ENCODE results near the gene SNRPB2.

The SNRPB2 gene

GRCh38 chr20:16708602-16709001 lies 21.2 kb upstream of the SNRPB2 start:
- no peak overlapping the region for H3K4me3 ChIP-seq (ENCODE audit: low read depth, low read length)
- DNase-seq (ENCODE audit: low read depth), result no peak
- TF ChIP-seq CTCF (IDR thresholded peaks at IDR 0.05; ENCODE audit: insufficient read depth, low read depth, low read length, missing control alignments), result no peak

GRCh38 chr20:16709017-16709416 lies 20.8 kb upstream of the SNRPB2 start:
- TF ChIP-seq CTCF (IDR thresholded peaks at IDR 0.05; ENCODE audit: insufficient read depth, low read depth, low read length, missing control alignments), result no peak
- no peak overlapping the region for H3K4me3 ChIP-seq (ENCODE audit: low read depth, low read length)
- peak; percentile 41 for DNase-seq (ENCODE audit: low read depth)

- DNase-seq (ENCODE audit: low read depth), result peak; percentile 22
- TF ChIP-seq CTCF (IDR thresholded peaks at IDR 0.05; ENCODE audit: insufficient read depth, low read depth, low read length, missing control alignments), result no peak
- H3K4me3 ChIP-seq (ENCODE audit: low read depth, low read length), result no peak overlapping the region
Measured at GRCh38 chr20:16710781-16711180, 19.0 kb upstream of the SNRPB2 start.

- TF ChIP-seq CTCF (IDR thresholded peaks at IDR 0.05; ENCODE audit: insufficient read depth, low read depth, low read length, missing control alignments), result no peak
- no peak for DNase-seq (ENCODE audit: low read depth)
Measured at GRCh38 chr20:16711661-16712258, 18.1 kb upstream of the SNRPB2 start.

GRCh38 chr20:16712511-16712947 lies 17.3 kb upstream of the SNRPB2 start:
- no peak for DNase-seq (ENCODE audit: low read depth)
- TF ChIP-seq CTCF (IDR thresholded peaks at IDR 0.05; ENCODE audit: insufficient read depth, low read depth, low read length, missing control alignments), result no peak
- H3K4me3 ChIP-seq (ENCODE audit: low read depth, low read length), result no peak overlapping the region

More at GRCh38 chr20:16711661-16712258, 18.1 kb upstream of the SNRPB2 start:
- no peak overlapping the region for H3K4me3 ChIP-seq (ENCODE audit: low read depth, low read length)

GRCh38 chr20:16713066-16713465 lies 16.8 kb upstream of the SNRPB2 start:
- no peak for TF ChIP-seq CTCF (IDR thresholded peaks at IDR 0.05; ENCODE audit: insufficient read depth, low read depth, low read length, missing control alignments)
- H3K4me3 ChIP-seq (ENCODE audit: low read depth, low read length), result no peak overlapping the region
- peak; percentile 8 for DNase-seq (ENCODE audit: low read depth)

GRCh38 chr20:16714242-16714641 lies 15.6 kb upstream of the SNRPB2 start:
- no peak for TF ChIP-seq CTCF (IDR thresholded peaks at IDR 0.05; ENCODE audit: insufficient read depth, low read depth, low read length, missing control alignments)
- no peak overlapping the region for H3K4me3 ChIP-seq (ENCODE audit: low read depth, low read length)
- DNase-seq (ENCODE audit: low read depth), result no peak
